A673 (cell line): ENCODE measurements around the gene TRIM38. TPM values are rescaled to one million over a fixed set of nuclear protein-coding genes. Genes with fewer than 3 reads are reported as not detected.
A peak's percentile ranks its signal among the peaks of the same experiment; 100 is the strongest.

Experiments
- BruUV-seq: library from RNA; stranded (reverse); fragments of 400-500 nt; replicated peaks from 2 replicates; lab custom pipeline; 2021; lab: Mats Ljungman, UMichigan
- CTCF ChIA-PET: fragments of 300-600 bp; sonication (Branson Sonifier 250); formaldehyde crosslinking; loops from one replicate; lab custom pipeline; 2022; ENCODE audit warnings: antibody characterized with exemption; lab: Charles Lee
- POLR2A ChIA-PET: fragments of 300-600 bp; sonication (Branson Sonifier 250); formaldehyde crosslinking; loops from one replicate; lab custom pipeline; 2022; ENCODE audit warnings: antibody characterized with exemption; ENCODE audit not compliant: low non-redundant PET; lab: Charles Lee
- DNase-seq: peaks from one replicate; pipeline ENCODE4 v3.0.0-alpha.2; 2015; ENCODE audit warnings: low spot score
- H3K27ac ChIP-seq: fragments of 200-600 bp; sonication (generic); 2 replicates; pipeline ENCODE4 v1.5.1; 2016; ENCODE audit warnings: mixed run types, low read depth, mild to moderate bottlenecking, mixed read lengths, antibody characterized with exemption, low read length; ENCODE audit not compliant: poor library complexity, severe bottlenecking
- H3K27me3 ChIP-seq: fragments of 200-600 bp; sonication (generic); replicated peaks from 2 replicates; pipeline ENCODE4 v1.6.1; 2017; ENCODE audit warnings: mixed run types, low read depth, mild to moderate bottlenecking, mixed read lengths, antibody characterized with exemption, low read length; ENCODE audit not compliant: insufficient read depth, poor library complexity
- H3K36me3 ChIP-seq: fragments of 200-600 bp; sonication (generic); 2 replicates; pipeline ENCODE4 v1.6.1; 2016; ENCODE audit warnings: mixed run types, mild to moderate bottlenecking, mixed read lengths, antibody characterized with exemption, low read length; ENCODE audit not compliant: insufficient read depth, poor library complexity, severe bottlenecking
- H3K4me1 ChIP-seq: fragments of 200-600 bp; sonication (generic); 2 replicates; pipeline ENCODE4 v1.6.1; 2017; ENCODE audit warnings: mixed run types, mild to moderate bottlenecking, mixed read lengths, antibody characterized with exemption, low read length; ENCODE audit not compliant: insufficient read depth, poor library complexity, severe bottlenecking
- H3K4me3 ChIP-seq: fragments of 200-600 bp; sonication (generic); 2 replicates; pipeline ENCODE4 v1.5.1; 2016; ENCODE audit warnings: low read depth, mixed run types, mild to moderate bottlenecking, mixed read lengths, low read length; ENCODE audit not compliant: poor library complexity, severe bottlenecking
- H3K9me3 ChIP-seq: fragments of 200-600 bp; sonication (generic); 2 replicates; pipeline ENCODE4 v1.6.1; 2016; ENCODE audit warnings: mixed run types, low read depth, mild to moderate bottlenecking, mixed read lengths, antibody characterized with exemption, low read length; ENCODE audit not compliant: poor library complexity, severe bottlenecking
- CTCF ChIP-seq: fragments of 300-800, 200-600 bp; sonication (generic); conservative IDR thresholded peaks from 2 replicates; pipeline ENCODE4 v1.5.1; 2017; ENCODE audit warnings: low read depth, mild to moderate bottlenecking, antibody characterized with exemption, low read length, moderate library complexity, mixed read lengths
- EZH2 ChIP-seq: fragments of 200-600 bp; sonication (generic); IDR thresholded peaks from 2 replicates; pipeline ENCODE4 v1.6.1; 2017; ENCODE audit warnings: borderline replicate concordance, low read depth, mild to moderate bottlenecking, mixed read lengths, antibody characterized with exemption, low read length; ENCODE audit not compliant: poor library complexity, severe bottlenecking
- intact Hi-C: fragments of 100-400 bp; cut with micrococcal nuclease; formaldehyde crosslinking; loops from one replicate; pipeline ENCODE4 v1.10.0; 2022; ENCODE audit not compliant: unreplicated experiment
- total RNA-seq: library from RNA; stranded (reverse); gene quantifications from 2 replicates; pipeline ENCODE4 v1.2.3, GENCODE V29; 2021

TRIM38 gene
- total RNA-seq, 1 experiment from 2014 or later, result 9.7 TPM

DNA sequence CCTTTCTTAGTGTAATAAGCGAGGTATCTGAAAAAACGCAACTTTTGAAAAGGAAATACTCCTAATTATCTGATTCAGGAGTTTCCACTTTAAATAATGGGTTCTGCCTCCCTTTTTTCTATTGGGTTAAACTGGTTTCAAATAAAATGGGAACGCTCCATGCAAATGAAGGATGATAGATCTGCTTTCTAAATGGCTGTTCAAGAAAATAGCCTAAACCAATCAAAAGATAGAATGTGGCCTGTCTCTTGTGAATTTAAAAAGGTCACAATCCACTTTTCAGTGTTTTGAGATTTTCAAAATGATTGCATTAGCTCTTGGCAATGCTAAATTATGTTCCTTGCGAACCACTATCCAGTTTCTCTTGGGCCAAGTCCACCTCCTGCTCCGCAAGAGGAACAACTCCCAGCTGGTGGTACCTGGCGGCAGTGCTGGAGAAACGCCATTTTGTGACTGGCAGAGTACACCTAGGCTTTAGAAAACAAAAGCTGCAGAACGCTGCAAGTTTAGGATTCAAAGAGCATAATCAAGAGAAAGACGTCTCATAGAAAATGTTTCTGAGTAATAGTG lies 56.7 kb downstream of the TRIM38 start:
- no peaks in the 10 kb centered on the region for H3K27me3 ChIP-seq
- H3K27ac ChIP-seq, result no peak overlapping the region
- DNase-seq, result no peak
- intact Hi-C loops, result no loop called here
- CTCF ChIA-PET, result no interaction called here
- no TSS peak for BruUV-seq
- no peaks in the 10 kb centered on the region for H3K36me3 ChIP-seq
- peaks cover 9% of the 10 kb centered on the region for H3K4me1 ChIP-seq
- POLR2A ChIA-PET, result interaction anchor here (3.1 kb wide), 1 partner anchor 13 kb away, joined by 71 read pairs; a partner anchor contains a TSS
- TF ChIP-seq EZH2, result no peak
- no peak for TF ChIP-seq CTCF
- no peak overlapping the region for H3K4me3 ChIP-seq
- H3K9me3 ChIP-seq, result no peaks in the 10 kb centered on the region

DNA sequence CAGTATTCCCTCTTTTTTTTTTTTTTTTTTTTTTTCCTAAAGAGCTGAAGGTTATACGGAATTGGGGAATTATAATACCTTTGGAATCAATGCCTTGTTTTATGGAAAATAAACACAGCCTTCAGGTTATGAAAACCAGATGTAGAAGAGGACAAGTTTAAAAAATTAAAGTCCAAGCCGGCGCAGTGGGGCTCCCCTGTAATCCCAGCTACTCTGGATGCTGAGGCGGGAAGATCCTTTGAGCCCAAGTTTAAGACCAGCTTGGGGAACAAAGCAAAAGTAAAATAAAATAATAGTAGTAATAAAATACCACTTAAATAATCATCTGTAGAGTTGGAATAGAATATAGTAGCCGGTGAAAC lies 57.3 kb downstream of the TRIM38 start:
- H3K4me1 ChIP-seq, result peaks cover 9% of the 10 kb centered on the region
- intact Hi-C loops, result loop anchor here (10.0 kb wide), 2 partner anchors 185 to 1115 kb away; a partner anchor contains a TSS
- peak overlapping the region; percentile 68 for H3K4me3 ChIP-seq
- no peaks in the 10 kb centered on the region for H3K27me3 ChIP-seq
- TF ChIP-seq EZH2, result no peak
- TF ChIP-seq CTCF, result no peak
- peak overlapping the region; percentile 95 for H3K27ac ChIP-seq
- no TSS peak for BruUV-seq
- H3K36me3 ChIP-seq, result no peaks in the 10 kb centered on the region
- CTCF ChIA-PET, result no interaction called here
- DNase-seq, result no peak
- no peaks in the 10 kb centered on the region for H3K9me3 ChIP-seq
- POLR2A ChIA-PET, result interaction anchor here (0.6 to 3.1 kb wide), 4 partner anchors 9 to 101 kb away, joined by 4 to 71 read pairs (median 4); a partner anchor contains a TSS

GRCh38 chr6:26020329-26021000 lies 57.9 kb downstream of the TRIM38 start:
- DNase-seq, result peak; percentile 93
- Histone ChIP-seq H3K27ac (peak overlapping the region; percentile 95), H3K27me3 (no peaks in the 10 kb centered on the region), H3K9me3 (no peaks in the 10 kb centered on the region), H3K4me3 (peak overlapping the region; percentile 68), H3K36me3 (no peaks in the 10 kb centered on the region), H3K4me1 (peaks cover 10% of the 10 kb centered on the region)
- BruUV-seq, result TSS peak; percentile 98
- TF ChIP-seq EZH2 (no peak), CTCF (no peak)
- ChIA-PET POLR2A (interaction anchor here (0.5 to 3.1 kb wide), 9 partner anchors 9 to 230 kb away, joined by 3 to 71 read pairs (median 4); a partner anchor contains a TSS), CTCF (interaction anchor here (1.1 kb wide), 1 partner anchor 10 kb away, joined by 11 read pairs; no protein-coding TSS in a partner anchor)
- intact Hi-C loops, result loop anchor here (10.0 kb wide), 2 partner anchors 184 to 1114 kb away; a partner anchor contains a TSS
